SHP77 treated with DMSO at 0.1 percent for 48 hours (cell line): ENCODE measurements around the gene EML5.
"Not testable (repeated sequence)": the region's sequence is repeated elsewhere in the genome, so short reads cannot be mapped to it uniquely, and the experiment has no call there.

Experiments
- DNase-seq: peaks from one replicate; lab custom pipeline; 2025; lab: John Stamatoyannopoulos, UW

EML5 gene

DNA sequence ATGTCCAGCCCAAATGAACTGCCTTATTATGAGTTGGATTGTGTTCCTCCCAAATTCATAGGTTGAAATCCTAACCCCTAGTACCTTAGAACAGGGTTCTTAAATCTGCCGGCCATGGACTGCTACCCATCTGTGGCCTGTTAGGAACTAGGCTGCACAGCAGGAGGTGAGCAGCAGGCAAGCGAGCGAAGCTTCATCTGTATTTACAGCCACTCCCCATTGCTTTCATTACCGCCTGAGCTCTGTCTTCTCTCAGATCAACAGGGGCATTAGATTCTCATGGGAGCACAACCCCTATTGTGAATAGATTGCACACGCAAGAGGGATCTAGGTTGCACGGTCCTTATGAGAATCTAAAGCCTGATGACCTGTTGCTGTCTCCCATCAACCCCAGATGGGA lies 9.8 kb upstream of the EML5 start:
- no peak for DNase-seq

DNA sequence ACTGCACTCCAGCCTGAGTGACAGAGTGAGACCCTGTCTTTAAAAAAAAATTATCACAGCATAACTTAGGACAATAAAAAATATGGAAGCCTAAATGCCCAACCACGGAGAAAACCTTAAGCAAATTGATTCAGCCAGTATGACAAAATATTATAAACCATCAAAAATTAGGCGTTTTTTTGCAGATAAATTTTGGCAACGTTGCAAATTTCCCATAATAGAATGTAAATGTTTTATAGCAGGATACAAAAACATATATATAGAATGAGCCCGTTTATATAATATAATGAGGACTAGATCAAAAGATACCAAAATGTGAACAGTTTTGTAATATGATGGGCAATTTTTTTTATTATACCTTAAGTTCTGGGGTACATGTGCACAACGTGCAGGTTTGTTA lies 6.8 kb upstream of the EML5 start:
- DNase-seq: no peak

DNA sequence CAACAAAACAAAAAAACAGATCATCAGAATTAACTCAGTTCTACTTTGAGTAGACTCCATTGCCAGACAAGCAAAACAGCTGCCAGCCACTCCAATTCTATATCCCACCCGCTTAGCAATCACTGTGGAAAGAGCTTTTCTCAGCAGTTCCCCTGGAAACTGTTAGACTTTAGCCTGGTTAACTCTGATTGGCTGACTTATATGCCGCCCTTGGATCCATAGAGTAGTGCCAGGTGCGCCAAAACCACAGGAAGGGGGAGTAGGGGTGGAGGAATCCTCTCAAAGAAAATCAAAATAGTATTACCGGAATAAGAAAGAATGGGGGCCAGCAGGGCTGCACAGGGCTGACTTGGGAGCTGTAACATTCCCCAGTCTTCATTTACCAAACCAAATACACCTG lies 5.4 kb upstream of the EML5 start:
- DNase-seq: peak; percentile 77

DNA sequence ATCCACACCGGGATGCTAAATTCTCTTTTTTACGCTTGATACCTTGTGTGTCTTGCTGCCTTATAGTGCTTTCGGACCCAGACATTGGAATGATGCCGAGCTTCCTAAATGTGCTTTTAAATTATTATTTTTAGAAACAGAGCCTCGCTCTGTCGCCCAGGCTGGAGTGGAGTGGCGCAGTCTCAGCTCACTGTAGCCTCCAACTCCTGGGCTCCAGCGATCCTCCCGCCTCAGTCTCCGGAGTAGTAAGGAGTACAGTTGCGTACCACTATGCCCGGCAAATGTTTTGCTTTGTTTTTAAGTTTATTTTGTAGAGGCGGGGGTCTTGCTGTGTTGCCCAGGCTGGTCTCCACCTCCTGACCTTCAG lies 489 bp upstream of the EML5 start:
- no peak for DNase-seq

DNA sequence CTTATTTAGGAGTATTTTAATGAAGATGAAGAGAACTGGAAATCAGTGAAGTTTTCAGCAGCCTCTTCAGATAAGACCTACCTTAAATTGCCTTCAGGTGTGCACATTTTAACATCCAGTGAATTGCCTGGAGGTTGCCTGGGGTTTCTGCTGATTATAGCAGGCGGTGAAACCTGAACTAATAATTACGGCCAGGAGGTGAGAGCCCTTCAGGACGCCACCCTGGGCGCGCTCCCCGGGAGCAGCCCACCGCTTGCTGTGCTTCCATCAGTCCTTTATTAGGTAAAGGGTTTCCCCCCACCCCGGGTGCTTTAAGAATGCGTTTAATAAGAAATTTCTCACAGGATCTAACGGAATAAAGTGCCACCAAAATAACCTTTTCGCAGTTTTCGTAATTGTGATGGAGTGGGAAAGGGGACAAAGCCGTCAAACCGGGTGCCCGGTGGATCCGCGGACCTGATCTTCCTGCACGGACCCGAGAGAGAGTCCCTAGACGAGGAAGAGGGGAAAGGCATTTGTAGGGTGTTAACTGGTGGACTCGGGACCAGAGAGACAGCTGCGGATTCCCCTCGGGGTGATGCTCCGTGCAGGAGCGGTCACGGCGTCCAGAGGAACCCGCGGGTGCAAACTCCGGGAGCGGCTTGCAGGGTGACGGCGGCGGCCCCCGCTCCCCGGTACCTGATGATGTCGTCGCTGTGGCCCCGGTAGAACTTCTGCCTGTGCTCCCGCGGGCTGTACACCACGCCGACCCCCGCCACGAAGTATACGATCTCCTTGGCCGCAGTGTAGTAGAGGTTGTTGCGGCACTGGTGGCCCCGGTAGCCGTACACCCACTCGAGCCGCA lies 902 bp downstream of the EML5 start:
- no peak for DNase-seq

DNA sequence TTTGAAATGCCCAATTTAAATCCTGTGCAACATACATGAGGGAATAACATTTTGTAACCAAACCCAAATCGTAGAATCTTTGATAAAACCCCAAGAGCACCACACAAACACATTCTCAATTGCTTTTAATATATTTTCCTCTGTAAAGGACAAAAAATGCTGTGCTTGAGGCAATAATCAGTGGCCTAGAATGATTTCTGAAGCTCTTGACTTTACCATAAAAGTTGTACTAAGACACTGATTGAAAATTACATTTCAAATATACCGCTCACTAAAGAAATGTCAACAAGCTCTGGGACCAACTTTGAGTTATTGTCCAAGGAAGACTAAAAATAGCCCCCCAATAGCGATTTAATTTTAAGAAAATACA lies 1.5 kb downstream of the EML5 start:
- DNase-seq: no peak

DNA sequence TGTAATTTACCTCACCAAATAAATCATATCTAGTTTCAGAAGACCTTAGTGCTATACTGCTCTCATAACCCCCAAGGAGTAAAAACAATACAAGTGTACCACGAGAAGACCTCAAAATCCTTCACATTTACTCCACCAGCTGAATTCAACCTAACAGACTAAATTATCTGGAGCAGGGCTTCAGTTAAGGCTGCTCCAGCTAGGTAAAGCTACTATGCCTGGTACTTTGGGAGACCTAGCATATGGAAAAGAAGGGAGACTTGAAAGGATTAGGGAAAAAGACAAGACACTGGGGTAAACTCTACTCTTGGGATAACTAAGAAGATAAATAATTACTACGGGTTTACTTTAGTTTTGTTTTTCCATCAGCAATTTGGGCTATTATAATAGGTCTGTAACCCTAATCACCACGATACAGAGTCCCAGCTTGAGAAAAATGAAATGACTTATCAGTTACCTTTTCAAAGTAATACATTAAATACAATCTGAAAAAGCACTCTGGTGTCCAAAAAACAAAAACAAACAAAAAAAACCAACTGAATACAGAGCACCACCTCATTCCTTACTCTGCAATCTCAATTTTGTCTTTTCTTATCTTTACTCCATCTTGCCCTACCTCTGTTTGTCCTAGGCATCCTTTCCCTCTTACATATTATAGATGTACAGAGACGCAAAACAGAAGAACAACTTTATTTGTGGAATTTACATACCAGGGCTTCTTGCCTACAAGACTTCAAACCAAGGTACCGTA lies 2.1 kb downstream of the EML5 start:
- no peak for DNase-seq

DNA sequence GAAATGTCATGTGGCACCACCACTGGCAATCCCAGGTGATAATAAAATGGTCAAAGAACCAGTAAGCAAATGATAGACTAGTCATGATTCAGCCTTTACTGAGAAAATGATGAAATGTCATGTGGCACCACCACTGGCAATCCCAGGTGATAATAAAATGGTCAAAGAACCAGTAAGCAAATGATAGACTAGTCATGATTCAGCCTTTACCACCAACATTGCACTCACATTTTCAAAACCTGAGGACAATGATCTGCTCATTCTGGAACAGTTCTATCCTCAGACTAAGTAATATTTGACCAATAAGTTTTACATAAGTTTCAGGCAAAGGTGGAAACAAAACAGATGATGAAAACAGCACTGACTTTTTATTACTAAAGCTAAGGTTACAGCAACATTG lies 3.2 kb downstream of the EML5 start:
- not testable (repeated sequence) for DNase-seq

DNA sequence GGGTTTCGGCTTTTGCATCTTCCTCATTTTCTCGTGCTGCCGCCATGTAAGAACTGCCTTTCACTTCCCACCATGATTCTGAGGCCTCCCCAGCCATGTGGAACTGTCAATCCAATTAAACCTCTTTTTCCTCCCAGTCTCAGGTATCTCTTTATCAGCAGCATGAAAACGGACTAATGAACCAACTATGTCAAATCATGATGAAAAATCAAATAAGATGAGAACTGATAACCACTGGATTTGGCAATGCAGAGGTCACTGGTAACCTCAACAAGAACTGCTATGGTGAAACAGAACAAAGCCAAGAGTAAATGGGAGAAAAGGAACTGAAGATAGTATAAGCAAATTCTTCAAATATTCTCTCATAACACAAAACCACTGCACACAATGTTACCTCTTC lies 6.0 kb downstream of the EML5 start:
- DNase-seq: no peak

DNA sequence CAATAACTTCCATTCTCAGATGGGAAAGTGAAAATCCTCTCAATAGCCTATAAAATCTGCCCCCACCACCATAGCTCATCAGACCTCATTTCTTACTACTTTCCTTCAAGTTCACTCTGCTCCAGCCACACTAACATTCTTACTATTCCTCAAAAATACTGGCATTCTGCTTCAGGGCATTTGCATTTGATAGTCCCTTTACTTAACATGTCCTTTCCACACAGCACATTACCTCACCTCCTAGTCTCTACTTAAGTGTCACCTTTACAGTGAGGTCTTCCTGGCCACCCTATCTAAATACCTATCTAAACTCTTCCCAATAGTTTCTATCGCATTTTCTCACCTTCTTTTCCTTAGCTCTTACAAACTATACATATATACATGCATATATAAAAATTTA lies 6.8 kb downstream of the EML5 start:
- no peak for DNase-seq

DNA sequence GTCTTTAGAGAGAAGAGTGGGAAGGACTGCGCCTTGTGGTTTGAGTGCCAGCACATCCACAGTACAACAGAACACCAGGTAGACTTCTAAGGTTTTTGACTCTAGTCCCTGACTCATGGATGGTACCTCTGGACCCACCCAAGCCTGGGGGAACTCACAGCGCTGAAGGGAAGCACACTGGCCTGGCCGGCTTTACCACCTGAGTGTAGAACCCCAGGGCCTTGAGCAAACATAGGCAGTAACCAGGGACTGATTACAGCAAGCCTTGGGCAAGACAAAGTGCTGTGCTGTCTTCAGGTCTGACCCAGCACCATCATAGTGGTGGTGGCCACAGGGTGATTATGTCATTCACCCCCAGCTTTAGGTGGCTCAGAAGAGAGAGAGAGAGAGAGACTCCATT lies 17.2 kb downstream of the EML5 start:
- DNase-seq: no peak

DNA sequence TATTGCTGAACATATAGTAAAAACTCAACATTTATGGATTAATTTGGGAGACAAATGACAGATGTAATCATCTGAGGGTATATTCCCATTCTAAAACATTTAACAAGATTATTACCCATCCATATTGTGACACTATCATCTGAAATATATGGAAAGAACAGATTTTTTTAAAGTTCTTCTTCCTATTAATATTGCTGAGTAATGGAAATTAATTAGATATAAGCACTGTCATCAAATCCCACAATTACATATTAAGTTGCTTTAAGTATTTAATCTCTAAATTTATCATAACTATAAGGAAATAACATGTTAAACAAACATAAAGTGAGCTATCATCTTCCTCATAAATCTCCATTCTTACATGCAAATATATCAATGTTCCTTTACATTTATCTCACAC lies 22.0 kb downstream of the EML5 start:
- DNase-seq: no peak

DNA sequence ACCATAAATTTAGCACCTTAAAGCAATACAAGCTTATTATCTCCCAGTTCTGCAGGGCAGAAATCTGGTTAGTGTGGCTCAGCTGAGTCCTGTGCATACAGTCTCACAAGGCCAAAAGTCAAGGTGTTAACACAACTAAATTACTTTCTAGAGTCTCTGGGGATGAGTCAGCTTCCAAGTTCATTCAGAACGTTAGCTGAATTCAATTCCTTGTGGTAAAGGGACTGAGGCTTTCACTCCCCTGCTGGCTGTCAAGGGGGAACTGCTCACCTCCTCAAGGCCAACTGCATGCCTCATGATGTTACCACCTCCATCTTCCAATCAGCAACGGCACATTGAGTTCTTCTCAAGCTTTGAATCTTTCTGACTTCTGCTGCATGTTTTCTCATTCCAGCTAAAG lies 27.6 kb downstream of the EML5 start:
- DNase-seq: no peak

DNA sequence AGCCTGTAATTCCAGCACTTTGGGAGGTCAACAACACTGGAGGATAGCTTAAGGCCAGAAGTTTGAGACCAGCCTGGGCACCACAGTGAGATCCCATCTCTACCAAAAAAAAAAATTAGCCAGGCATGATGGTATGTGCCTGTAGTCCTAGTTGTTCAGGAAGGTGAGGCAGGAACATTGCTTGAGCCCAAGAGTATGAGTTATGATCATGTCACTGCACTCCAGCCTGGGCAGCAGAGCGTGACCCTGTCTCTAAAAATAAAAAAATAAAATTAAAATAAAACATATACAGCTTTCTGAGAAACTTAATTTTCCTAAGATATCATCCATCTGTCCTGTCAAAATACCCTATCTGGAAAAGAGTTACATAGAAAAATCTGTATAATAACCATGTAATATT lies 38.9 kb downstream of the EML5 start:
- no peak for DNase-seq

DNA sequence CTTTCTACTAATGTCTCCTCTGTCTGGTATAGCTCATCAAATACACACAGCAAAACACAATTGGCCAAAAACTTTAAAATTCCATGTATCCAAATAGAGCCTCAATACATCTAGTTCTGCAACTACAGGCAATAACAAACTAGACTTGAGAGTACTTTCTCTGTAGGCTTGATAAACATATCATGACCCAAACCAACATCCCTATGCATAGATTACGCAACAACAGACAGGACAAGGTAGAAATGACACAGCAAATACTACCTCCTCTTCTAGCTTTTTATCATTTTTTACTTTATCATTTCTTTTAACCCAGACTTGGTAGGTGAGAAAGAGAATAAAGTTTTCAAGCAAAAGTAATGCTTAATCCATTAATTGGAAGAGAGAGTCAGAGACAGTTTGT lies 41.8 kb downstream of the EML5 start:
- DNase-seq: no peak

DNA sequence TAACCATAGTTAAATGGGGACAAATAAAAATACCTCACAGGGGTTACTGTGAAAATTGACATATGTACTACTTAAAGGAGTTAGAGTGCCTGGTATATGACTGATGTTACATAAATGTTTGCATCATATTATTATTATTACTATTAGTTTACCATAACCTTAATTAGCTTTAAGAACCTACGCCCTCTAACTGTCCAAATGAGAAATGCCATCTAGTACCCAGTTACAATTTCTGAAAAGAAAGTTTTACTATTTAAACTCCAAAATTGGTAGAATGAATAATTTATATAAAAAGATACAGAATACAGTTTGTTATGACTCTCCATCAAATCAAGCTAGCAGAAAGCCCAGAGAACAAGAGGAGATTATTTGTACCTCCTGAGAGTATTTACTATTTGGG lies 42.3 kb downstream of the EML5 start:
- DNase-seq: no peak

DNA sequence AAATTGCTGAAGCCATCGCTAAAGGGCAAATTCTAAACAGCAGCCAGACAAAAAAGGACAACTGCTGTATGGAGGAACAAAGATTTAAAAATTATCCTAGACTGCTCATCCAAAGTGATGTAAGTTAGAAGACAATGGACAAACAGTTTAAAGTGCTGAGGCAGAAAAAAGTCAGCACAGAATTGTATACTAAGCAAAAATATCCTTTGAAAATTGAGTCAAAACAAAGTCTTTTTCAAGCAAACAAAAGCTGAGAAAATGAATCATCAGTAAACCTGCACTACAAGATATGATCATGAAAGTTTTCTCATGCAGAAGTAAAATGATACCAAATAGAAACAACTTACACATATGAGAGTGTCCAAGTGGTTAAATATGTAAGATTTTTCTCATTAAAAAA lies 43.6 kb downstream of the EML5 start:
- DNase-seq: no peak

DNA sequence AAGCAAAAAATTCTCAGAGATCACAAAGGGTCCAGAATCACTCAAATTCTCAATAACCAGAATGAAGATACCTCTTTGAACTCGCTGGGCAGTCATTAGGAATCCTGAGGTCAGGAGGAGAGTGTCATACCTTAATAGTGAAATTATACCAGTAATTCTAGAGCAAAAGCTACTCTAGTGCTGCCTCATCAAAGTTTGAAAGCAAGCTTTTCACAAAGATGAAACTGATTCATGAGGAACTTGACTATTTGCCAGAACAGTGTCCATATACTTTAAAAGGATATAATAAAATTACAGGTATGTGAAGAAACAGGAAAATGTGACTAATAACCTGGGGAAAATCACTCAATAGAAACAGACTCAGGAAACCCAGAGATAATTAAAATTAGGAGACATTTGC lies 44.5 kb downstream of the EML5 start:
- no peak for DNase-seq

DNA sequence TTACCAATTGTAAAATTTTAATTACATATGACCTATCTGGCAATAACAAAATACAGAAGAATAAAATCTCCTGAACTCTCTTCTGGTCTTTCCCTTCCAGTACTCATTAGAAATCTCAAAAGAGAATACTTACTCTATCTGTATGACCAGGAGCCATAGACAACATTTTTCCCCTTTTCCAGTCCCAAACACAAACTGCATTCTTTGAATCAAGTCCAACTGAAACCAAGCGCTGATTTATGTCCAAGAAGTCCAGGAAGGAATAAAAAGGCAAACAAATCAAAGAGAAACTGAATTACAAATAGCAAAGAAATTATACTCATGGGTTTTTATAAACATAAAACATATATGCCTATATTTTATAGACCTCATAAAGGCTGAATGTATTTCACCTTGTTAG lies 46.7 kb downstream of the EML5 start:
- DNase-seq: no peak

DNA sequence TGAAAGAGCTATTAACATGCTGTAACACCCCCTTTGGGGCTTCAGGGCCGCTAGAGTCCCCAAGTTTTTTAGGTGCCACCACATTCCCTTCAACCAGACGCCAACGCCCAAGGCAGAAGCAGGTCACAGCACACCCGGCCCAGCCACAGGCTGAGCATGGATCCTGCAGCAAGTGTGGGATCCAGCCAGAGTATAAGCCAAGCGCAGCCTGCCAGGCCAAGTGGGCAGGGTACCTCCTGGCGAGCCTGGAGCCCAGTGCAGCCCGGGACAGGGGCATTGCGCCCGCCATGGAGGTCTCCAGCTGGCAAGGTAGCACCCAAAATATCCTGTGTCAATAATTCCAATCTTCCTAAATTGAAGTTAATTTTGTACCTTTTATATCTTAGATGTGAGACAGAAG lies 55.5 kb downstream of the EML5 start:
- DNase-seq: no peak

DNA sequence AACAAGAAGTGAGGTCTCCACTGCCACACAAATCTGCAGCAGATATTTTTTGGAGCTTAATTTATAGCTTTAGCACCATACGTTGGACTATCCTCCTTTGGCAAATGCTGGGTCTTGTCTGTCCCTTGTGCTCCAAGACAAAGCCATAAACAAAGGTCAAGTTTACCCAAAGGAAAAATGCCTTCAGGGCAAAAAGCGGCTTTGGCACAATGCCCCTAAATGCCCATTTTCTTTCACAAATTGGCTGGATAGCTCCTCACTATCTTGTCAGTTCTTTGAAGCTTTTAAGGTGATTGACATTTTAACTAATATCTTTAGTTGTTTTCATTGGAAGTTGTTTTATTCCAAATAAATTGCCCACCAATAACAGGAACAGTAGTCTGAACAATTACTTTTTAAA lies 59.6 kb downstream of the EML5 start:
- no peak for DNase-seq

DNA sequence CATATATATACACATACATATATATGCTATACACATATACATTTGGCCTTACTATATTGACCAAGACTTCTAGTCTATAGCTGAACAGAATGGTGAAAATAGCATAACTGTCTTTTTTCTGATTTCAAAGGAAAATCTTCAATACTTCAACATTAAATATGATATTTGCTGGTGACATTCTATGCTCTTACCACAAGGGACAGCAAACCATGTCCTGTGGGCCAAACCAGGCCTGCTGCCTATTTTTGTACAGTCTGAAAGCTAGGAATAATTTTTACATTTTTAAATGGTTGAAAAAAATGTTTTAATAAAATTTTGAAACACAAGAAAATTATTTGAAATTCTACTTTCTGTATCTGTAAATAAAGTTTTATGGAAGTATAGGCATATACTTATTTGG lies 63.6 kb downstream of the EML5 start:
- DNase-seq: no peak

DNA sequence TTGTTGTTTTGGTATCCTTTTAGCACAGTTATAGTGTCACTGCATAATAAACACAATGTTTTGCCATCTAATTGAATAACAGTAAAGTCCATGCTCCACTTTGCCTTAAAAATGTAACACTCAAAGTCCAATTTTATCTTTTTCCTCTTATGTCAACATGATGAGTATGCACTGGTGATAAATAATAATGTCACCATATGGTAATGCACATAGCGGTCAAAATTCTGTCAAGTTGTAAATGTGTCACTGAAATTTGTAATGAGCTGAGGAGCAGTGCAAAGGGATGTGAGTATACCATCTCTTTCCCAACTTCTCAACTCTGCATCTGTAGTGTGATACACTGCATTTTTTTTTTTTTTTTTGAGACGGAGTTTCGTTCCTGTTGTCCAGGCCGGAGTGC lies 65.7 kb downstream of the EML5 start:
- no peak for DNase-seq

DNA sequence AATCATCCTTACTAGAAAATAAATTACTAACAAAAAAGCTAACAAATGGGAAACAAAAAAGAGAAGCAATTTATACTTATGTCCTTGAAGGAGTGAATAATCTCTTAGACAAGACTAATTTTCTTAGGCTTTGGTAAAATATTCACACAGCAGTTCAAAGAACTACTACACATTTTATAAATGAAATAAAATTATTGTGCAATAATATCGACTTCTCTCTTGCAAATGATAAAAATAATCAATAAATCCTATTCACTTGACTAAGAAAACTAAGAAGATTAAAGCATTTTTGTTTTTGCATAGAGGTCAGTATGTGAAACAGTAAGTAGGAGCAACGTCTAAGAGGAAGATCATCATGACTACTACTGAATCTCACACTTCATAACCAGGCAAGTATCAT lies 82.0 kb downstream of the EML5 start:
- no peak for DNase-seq
